Gastroesophageal sphincter (tissue), 4 donors: Measurements from ENCODE around the gene BRD1. TPM values are rescaled to one million over a fixed set of nuclear protein-coding genes. Genes with fewer than 3 reads are reported as not detected.

ENCODE experiments used
- ATAC-seq: fragments of 150-250 bp; one replicate; pipeline ENCODE4 v1.9.1; 2016; ENCODE audit warnings: mild to moderate bottlenecking, moderate library complexity
- H3K27ac ChIP-seq, 4 donors: fragments of 200-600 bp; sonication (generic) in 3 of 4; 1 replicate in 3 of 4; 2 replicates in 1 of 4; pipeline ENCODE4 v1.5.1; 2016 to 2019
- H3K27me3 ChIP-seq: fragments of 200-600 bp; sonication (generic); one replicate; pipeline ENCODE4 v1.5.1; 2019
- H3K36me3 ChIP-seq, 2 donors: fragments of 200-600 bp; sonication (generic); one replicate each; pipeline ENCODE4 v1.5.1; 2019; ENCODE audit warnings: control low read depth in 1 of 2
- H3K4me1 ChIP-seq, 3 donors: fragments of 200-600 bp; sonication (generic); 1 replicate in 2 of 3; 2 replicates in 1 of 3; pipeline ENCODE4 v1.5.1; 2016 to 2019; ENCODE audit warnings: control low read depth in 2 of 3
- H3K4me3 ChIP-seq, 2 donors: fragments of 200-600 bp; sonication (generic); one replicate each; pipeline ENCODE4 v1.5.1; 2019; ENCODE audit warnings: mild to moderate bottlenecking in 1 of 2, moderate library complexity in 1 of 2
- H3K9me3 ChIP-seq, 3 donors: fragments of 200-600 bp; sonication (generic); one replicate each; pipeline ENCODE4 v1.5.1; 2017 to 2019; ENCODE audit warnings: control low read depth in 2 of 3
- EP300 ChIP-seq: sonication (generic); formaldehyde crosslinking; IDR thresholded peaks from one replicate; pipeline ENCODE4 v1.6.1; 2017; ENCODE audit warnings: antibody characterized with exemption, mild to moderate bottlenecking
- POLR2A ChIP-seq, 2 donors: fragments of 450-650 bp; IDR thresholded peaks; one replicate each; pipeline ENCODE4 v1.6.1; 2017; ENCODE audit warnings: antibody characterized with exemption in 2 of 2, mild to moderate bottlenecking in 2 of 2, moderate library complexity in 1 of 2
- POLR2AphosphoS5 ChIP-seq: sonication (generic); formaldehyde crosslinking; IDR thresholded peaks from one replicate; pipeline ENCODE4 v1.6.1; 2017; ENCODE audit warnings: antibody characterized with exemption
- WGBS, 2 donors: methylation state at CpG; one replicate each; pipeline ENCODE4 v1.1.5; 2018; ENCODE audit warnings: low coverage in 1 of 2; 5-methylcytosine and 5-hydroxymethylcytosine counted together
- total RNA-seq, 4 donors: library from RNA; depleted of rRNA; stranded (reverse); fragments of >200 nt; gene quantifications; one replicate each; pipeline ENCODE4 v1.1.0, GENCODE V29; 2016
- TF ChIP-seq, protein P1 (sequence below), 4 experiments: fragments of 200-600 bp in 2 of 4; fragments of 450-650 bp in 2 of 4; sonication (generic) in 1 of 4; IDR thresholded peaks; one replicate each; pipeline ENCODE4 v1.5.1; 2017 to 2019; ENCODE audit warnings: antibody characterized with exemption in 4 of 4, mild to moderate bottlenecking in 2 of 4, moderate library complexity in 2 of 4

Gene BRD1
- total RNA-seq, 4 donors from 2014 or later = 36.0 to 66.0 (median 45.5) TPM

DNA sequence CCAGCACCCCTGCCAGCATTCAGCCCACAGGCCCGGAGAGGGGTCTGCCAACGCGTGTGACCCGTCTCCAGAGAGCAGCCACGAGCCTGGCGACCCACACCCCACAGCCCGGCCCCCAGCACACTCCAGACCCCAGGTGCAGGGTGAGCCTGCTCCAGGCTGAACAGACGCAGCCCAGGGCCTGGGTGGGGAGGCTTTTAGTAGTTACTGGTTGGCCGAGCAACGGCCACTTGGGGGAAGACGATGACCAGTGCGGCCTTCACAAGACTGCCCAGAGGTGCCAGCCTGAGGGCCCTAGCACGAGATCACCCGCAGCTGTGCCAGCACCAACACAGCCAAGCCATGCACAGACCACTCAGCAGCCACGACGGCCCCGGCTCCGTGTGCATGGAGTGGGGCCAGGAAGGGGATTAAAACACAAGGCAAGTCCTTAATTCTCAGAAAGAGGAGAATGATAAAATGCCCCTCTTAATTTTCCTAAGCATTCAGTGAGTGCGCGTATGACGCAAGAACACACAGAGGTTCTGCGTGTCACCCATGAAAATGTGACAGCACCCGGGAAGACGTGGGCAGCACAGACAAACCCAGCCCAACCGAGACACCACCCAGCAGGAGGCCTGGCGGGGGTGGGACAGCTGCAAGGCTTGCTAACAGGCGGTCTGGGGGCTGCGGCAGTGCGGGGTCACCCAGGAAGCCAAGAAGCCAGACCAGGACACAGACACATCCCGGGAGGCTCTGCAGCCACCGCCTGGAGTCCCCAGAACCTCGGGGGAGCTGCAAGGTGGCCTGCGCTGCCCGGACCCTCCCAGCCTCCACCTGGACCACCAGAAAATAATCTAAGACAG is 47.6 kb downstream of the BRD1 start:
- Histone ChIP-seq H3K36me3 (peaks cover 0 to 87% of the 10 kb centered on the region in 2 donors), H3K9me3 (no peaks in the 10 kb centered on the region), H3K4me3 (no peak overlapping the region), H3K27ac (no peak overlapping the region), H3K27me3 (no peaks in the 10 kb centered on the region), H3K4me1 (peaks cover 0 to 33% (median 0%) of the 10 kb centered on the region in 3 donors)
- no peak for ATAC-seq
- no peak for TF ChIP-seq EP300
- TF ChIP-seq, protein P1, sequence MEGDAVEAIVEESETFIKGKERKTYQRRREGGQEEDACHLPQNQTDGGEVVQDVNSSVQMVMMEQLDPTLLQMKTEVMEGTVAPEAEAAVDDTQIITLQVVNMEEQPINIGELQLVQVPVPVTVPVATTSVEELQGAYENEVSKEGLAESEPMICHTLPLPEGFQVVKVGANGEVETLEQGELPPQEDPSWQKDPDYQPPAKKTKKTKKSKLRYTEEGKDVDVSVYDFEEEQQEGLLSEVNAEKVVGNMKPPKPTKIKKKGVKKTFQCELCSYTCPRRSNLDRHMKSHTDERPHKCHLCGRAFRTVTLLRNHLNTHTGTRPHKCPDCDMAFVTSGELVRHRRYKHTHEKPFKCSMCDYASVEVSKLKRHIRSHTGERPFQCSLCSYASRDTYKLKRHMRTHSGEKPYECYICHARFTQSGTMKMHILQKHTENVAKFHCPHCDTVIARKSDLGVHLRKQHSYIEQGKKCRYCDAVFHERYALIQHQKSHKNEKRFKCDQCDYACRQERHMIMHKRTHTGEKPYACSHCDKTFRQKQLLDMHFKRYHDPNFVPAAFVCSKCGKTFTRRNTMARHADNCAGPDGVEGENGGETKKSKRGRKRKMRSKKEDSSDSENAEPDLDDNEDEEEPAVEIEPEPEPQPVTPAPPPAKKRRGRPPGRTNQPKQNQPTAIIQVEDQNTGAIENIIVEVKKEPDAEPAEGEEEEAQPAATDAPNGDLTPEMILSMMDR (IDR thresholded peaks at IDR 0.05) = no peak
- TF ChIP-seq POLR2AphosphoS5 = no peak
- TF ChIP-seq POLR2A (IDR thresholded peaks at IDR 0.05) = no peak
- 73% methylated on average over 4 of the region's 34 CpGs; no CpG with 5 or more reads in 1 of the 2 donors for WGBS, 2 donors

DNA sequence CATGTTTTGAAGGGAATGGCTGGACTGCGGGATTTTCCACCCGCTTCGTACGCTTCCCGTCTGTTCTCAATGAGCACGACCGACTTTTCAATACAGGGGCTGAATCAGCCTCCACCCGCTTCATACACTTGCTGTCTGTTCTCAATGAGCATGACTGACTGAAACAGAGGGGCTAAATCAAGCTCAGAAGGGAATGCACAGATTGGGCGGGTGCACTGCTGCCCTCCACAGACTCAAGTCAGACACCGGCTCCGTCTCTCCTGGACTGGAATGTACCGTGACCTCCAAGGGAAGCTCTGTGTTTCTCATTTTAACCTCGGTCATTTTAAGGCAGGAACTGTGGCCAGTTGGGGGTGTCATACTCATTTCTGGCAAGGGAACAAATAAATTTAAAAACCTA is 48.5 kb downstream of the BRD1 start:
- ATAC-seq = no peak
- peaks cover 0 to 87% of the 10 kb centered on the region in 2 donors for H3K36me3 ChIP-seq
- WGBS, 2 donors = 94% methylated on average over 6 of the region's 13 CpGs; no CpG with 5 or more reads in 1 of the 2 donors

DNA sequence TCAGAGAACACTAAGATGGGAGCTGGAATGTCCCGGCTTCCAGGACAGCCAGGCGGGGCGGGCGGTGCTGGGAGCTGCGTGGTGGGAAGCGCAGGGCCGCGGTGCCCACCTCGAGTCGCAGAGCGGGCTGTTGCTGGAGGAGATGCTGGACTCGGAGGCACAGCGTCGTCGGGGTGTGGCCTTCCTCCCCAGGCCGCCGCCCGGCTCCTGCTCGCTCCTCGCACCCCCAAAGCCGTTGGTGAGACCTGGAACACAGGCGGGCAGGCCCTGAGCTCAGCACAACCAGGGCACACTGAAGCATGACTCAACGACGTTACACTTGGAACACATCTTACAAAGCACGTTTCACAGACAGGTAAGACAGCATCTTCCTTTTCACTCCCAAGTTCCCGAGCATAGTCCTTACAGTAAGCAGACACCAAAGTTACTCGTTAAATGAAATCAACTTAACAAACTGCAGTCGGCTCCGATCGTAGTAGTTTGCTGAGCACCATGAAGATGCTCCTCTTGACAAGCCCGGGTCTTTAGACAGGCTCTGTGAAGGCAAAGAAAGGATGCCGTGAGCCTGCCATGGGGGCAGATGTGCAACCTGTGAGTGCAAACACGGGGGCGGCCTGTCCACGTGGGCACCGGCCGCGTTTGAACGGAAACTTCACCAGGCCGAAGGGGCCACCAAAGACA is 50.0 kb downstream of the BRD1 start:
- Histone ChIP-seq H3K36me3 (peaks cover 0 to 87% of the 10 kb centered on the region in 2 donors), H3K4me3 (no peak overlapping the region), H3K27me3 (no peaks in the 10 kb centered on the region), H3K27ac (no peak overlapping the region), H3K9me3 (no peaks in the 10 kb centered on the region), H3K4me1 (peaks cover 0 to 31% (median 0%) of the 10 kb centered on the region in 3 donors)
- ATAC-seq = no peak
- 72 to 91% methylated on average over 13 to 15 of the region's 40 CpGs for WGBS, 2 donors
- TF ChIP-seq, protein P1 (IDR thresholded peaks at IDR 0.05) = no peak
- TF ChIP-seq EP300 (no peak), POLR2A (IDR thresholded peaks at IDR 0.05) (no peak), POLR2AphosphoS5 (no peak)

More for the DNA sequence above, 48.5 kb downstream of the BRD1 start:
- TF ChIP-seq POLR2A (IDR thresholded peaks at IDR 0.05) = no peak
- TF ChIP-seq EP300 = no peak
- no peak for TF ChIP-seq POLR2AphosphoS5
- TF ChIP-seq, protein P1 (IDR thresholded peaks at IDR 0.05) = no peak
- Histone ChIP-seq H3K4me3 (no peak overlapping the region), H3K9me3 (no peaks in the 10 kb centered on the region), H3K27me3 (no peaks in the 10 kb centered on the region), H3K4me1 (peaks cover 0 to 31% (median 0%) of the 10 kb centered on the region in 3 donors), H3K27ac (no peak overlapping the region)

DNA sequence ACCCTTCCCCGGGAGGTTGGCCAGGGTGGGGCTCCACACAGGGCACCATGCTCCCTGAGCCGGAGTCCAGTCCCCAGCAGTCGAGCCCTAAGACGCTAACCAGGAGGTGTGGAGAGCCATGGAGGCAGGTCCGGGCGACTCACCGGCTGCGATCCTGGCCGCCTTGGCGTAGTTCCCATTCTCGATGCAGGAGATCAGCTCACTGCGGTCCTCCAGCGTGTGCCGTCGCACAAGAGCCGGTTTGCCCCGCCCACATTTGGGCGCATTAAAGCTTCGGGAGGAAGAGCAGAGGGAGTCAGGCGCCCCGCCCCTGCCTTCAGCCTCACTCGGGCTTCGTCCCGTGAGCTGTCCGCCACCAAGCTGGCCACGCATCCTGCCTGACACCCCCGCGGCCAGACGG is 50.8 kb downstream of the BRD1 start:
- peaks cover 0 to 30% (median 0%) of the 10 kb centered on the region in 3 donors for H3K4me1 ChIP-seq
- peaks cover 0 to 87% of the 10 kb centered on the region in 2 donors for H3K36me3 ChIP-seq
- TF ChIP-seq EP300 (no peak), POLR2AphosphoS5 (no peak), POLR2A (IDR thresholded peaks at IDR 0.05) (no peak)
- TF ChIP-seq, protein P1 (IDR thresholded peaks at IDR 0.05) = no peak
- 85% methylated on average over 4 of the region's 29 CpGs; no CpG with 5 or more reads in 1 of the 2 donors for WGBS, 2 donors
- H3K4me3 ChIP-seq = no peak overlapping the region
- no peak for ATAC-seq
- H3K27ac ChIP-seq = no peak overlapping the region
- no peaks in the 10 kb centered on the region for H3K27me3 ChIP-seq
- no peaks in the 10 kb centered on the region for H3K9me3 ChIP-seq
